CD14-positive monocyte (primary cell): ENCODE measurements around the gene C4orf36. TPM values are rescaled to one million over a fixed set of nuclear protein-coding genes. Genes with fewer than 3 reads are reported as not detected.

ENCODE experiments used
- DNase-seq, 3 donors: peaks; one replicate each; pipeline ENCODE4 v3.0.0-alpha.2; 2011 to 2022
- H2AFZ ChIP-seq: 2 replicates; pipeline ENCODE4 v1.6.0; 2012; ENCODE audit warnings: mild to moderate bottlenecking, low read depth, low read length, inconsistent platforms; ENCODE audit not compliant: insufficient read depth, poor library complexity, severe bottlenecking
- H3K27ac ChIP-seq, 2 donors: 1 replicate in 1 of 2; 2 replicates in 1 of 2; pipeline ENCODE4 v1.5.1; 2012 to 2013; ENCODE audit warnings: low read length in 2 of 2, control low read depth in 1 of 2, inconsistent platforms in 1 of 2, low read depth in 1 of 2, mild to moderate bottlenecking in 1 of 2
- H3K27me3 ChIP-seq, 2 donors: one replicate each; pipeline versions ENCODE4 v1.6.0 to v1.6.1; 2011 to 2013; ENCODE audit warnings: low read length in 2 of 2; ENCODE audit not compliant: control insufficient read depth in 2 of 2, insufficient read depth in 2 of 2
- H3K36me3 ChIP-seq, 2 donors: replicated peaks in 1 of 2; 1 replicate in 1 of 2; 2 replicates in 1 of 2; pipeline versions ENCODE4 v1.5.1 to v1.6.1; 2012 to 2013; ENCODE audit warnings: low read length in 2 of 2, control low read depth in 1 of 2, inconsistent platforms in 1 of 2, mild to moderate bottlenecking in 1 of 2; ENCODE audit not compliant: insufficient read depth in 2 of 2, control insufficient read depth in 1 of 2
- H3K4me1 ChIP-seq, 2 donors: 1 replicate in 1 of 2; 2 replicates in 1 of 2; pipeline versions ENCODE4 v1.5.1 to v1.6.1; 2012 to 2013; ENCODE audit warnings: low read length in 2 of 2, control low read depth in 1 of 2, inconsistent platforms in 1 of 2, mild to moderate bottlenecking in 1 of 2, moderate library complexity in 1 of 2; ENCODE audit not compliant: insufficient read depth in 2 of 2, control insufficient read depth in 1 of 2
- H3K4me2 ChIP-seq: replicated peaks from 2 replicates; pipeline ENCODE3; 2012; ENCODE audit warnings: low read length, moderate library complexity, mild to moderate bottlenecking; ENCODE audit not compliant: poor library complexity, severe bottlenecking; ENCODE audit errors: extremely low read depth
- H3K4me3 ChIP-seq, 3 experiments: fragments of 200-600 bp in 1 of 3; sonication (generic) in 1 of 3; replicated peaks in 1 of 3; 1 replicate in 2 of 3; 2 replicates in 1 of 3; pipeline ENCODE4 v1.5.1; 2011 to 2013; ENCODE audit warnings: low read length in 3 of 3, mild to moderate bottlenecking in 3 of 3, control low read depth in 2 of 3, low read depth in 2 of 3, inconsistent platforms in 1 of 3, moderate library complexity in 1 of 3
- H3K79me2 ChIP-seq: 2 replicates; pipeline ENCODE4 v1.6.0; 2012; ENCODE audit warnings: mild to moderate bottlenecking, control low read depth, inconsistent platforms, low read length, moderate library complexity; ENCODE audit not compliant: insufficient read depth
- H3K9ac ChIP-seq: 2 replicates; pipeline ENCODE4 v1.6.0; 2017; ENCODE audit warnings: low read length, mild to moderate bottlenecking; ENCODE audit not compliant: insufficient read depth, poor library complexity, severe bottlenecking
- H3K9me3 ChIP-seq, 2 donors: replicated peaks in 1 of 2; 1 replicate in 1 of 2; 2 replicates in 1 of 2; pipeline versions ENCODE4 v1.5.1 to v1.6.1; 2012 to 2013; ENCODE audit warnings: low read length in 2 of 2, control low read depth in 1 of 2; ENCODE audit not compliant: control insufficient read depth in 1 of 2, insufficient read depth in 1 of 2
- H4K20me1 ChIP-seq: 2 replicates; pipeline ENCODE4 v1.6.0; 2012; ENCODE audit warnings: mild to moderate bottlenecking, low read length, control low read depth, moderate library complexity; ENCODE audit not compliant: insufficient read depth
- H3K27ac Mint-ChIP-seq, 7 donors: one replicate each; pipeline ENCODE4 v1.8.0; 2020; ENCODE audit warnings: mild to moderate bottlenecking in 7 of 7, mixed read lengths in 7 of 7, moderate library complexity in 6 of 7, inconsistent platforms in 2 of 7
- H3K27me3 Mint-ChIP-seq, 3 donors: one replicate each; pipeline ENCODE4 v1.8.0; 2021 to 2022; ENCODE audit warnings: low read depth in 3 of 3, mild to moderate bottlenecking in 3 of 3, mixed read lengths in 3 of 3, moderate library complexity in 3 of 3, inconsistent platforms in 1 of 3
- H3K36me3 Mint-ChIP-seq, 2 donors: one replicate each; pipeline ENCODE4 v1.8.0; 2020; ENCODE audit warnings: mixed read lengths in 2 of 2, inconsistent platforms in 1 of 2, mild to moderate bottlenecking in 1 of 2
- H3K4me1 Mint-ChIP-seq: one replicate; pipeline ENCODE4 v1.8.0; 2020; ENCODE audit warnings: mild to moderate bottlenecking, mixed read lengths
- H3K4me3 Mint-ChIP-seq, 2 donors: one replicate each; pipeline ENCODE4 v1.8.0; 2020; ENCODE audit warnings: mild to moderate bottlenecking in 2 of 2, mixed read lengths in 2 of 2, moderate library complexity in 1 of 2
- H3K9me3 Mint-ChIP-seq, 7 donors: one replicate each; pipeline ENCODE4 v1.8.0; 2020 to 2022; ENCODE audit warnings: mixed read lengths in 7 of 7, mild to moderate bottlenecking in 6 of 7, moderate library complexity in 6 of 7, inconsistent platforms in 2 of 7
- WGBS: methylation state at CpG from one replicate; pipeline ENCODE4 v1.1.5; 2013; ENCODE audit warnings: missing lambda C conversion rate; ENCODE audit not compliant: insufficient coverage; 5-methylcytosine and 5-hydroxymethylcytosine counted together
- intact Hi-C, 2 donors: fragments of 100-400 bp; cut with micrococcal nuclease; formaldehyde crosslinking; loops; one replicate each; pipeline versions ENCODE4 v1.15.0 to v1.15.1; 2023
- polyA plus RNA-seq, 3 donors: library from polyadenylated mRNA; depleted of rRNA in 1 of 3; unstranded in 2 of 3; stranded (reverse) in 1 of 3; fragments of 300-500 nt in 2 of 3; fragments of >200 nt in 1 of 3; fragmentation: Illumina TruSeq in 2 of 3; gene quantifications; 1 replicate in 2 of 3; 2 replicates in 1 of 3; pipeline ENCODE4 v1.2.3, GENCODE V29; 2012 to 2021
- TF ChIP-seq, protein P1 (sequence below): fragments of 200-600 bp; IDR thresholded peaks from one replicate; pipeline ENCODE4 v1.8.0; 2022; ENCODE audit warnings: antibody characterized with exemption, mild to moderate bottlenecking

Gene C4orf36
- polyA plus RNA-seq, 3 donors: 0.14 TPM; not detected in 2

DNA sequence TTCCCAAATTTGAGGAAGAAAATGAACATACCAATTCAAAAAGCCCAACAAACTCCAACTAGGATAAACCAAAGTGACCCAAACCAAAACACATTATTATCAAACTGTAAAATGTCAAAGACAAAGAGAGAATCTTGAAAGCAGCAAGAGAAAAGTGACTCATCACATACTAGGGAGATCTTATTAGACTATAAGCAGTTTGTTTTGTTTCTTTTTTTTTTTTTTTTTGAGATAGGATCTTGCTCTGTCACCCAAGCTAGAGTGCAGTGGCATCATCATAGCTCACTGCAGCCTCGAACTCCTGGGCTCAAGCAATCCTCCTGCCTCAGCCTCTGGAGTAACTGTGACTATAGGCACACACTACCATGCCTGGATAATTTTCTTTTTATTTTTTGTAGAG is 12.6 kb downstream of the C4orf36 start:
- intact Hi-C loops: no loop called here
- no peaks in the 10 kb centered on the region for H4K20me1 ChIP-seq
- no peak overlapping the region for H3K27ac Mint-ChIP-seq

DNA sequence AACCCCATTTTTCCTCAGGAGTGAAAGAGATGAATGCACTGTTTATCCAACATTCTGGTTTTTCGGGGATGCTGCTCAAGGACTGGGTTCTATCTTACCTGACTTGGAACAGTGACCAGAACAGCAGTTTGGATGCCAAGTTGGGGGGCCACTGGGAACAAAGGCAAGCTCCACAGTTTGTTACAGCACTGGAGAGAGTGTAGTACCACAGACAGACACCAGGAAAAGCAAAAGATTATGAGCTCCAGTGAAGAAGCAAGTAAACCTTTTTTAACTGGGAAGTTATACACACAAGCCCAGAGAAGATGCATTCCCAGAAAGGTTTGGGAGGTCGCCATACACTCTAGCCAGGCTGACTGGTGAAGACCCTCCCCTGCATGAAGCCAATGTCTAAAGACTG is 13.6 kb downstream of the C4orf36 start:
- no peak overlapping the region for H3K4me3 Mint-ChIP-seq
- no peak overlapping the region for H3K27ac Mint-ChIP-seq
- H3K36me3 Mint-ChIP-seq: no peaks in the 10 kb centered on the region
- Histone ChIP-seq H3K79me2 (no peaks in the 10 kb centered on the region), H3K9ac (no peak overlapping the region), H3K36me3 (no peaks in the 10 kb centered on the region), H3K9me3 (peaks cover 8 to 12% of the 10 kb centered on the region in 2 donors), H3K4me3 (no peak overlapping the region), H3K4me2 (no peak overlapping the region), H4K20me1 (no peaks in the 10 kb centered on the region), H3K4me1 (no peaks in the 10 kb centered on the region), H3K27me3 (no peaks in the 10 kb centered on the region), H2AFZ (no peak overlapping the region), H3K27ac (no peak overlapping the region)
- WGBS: 100% methylated on average over 2 of the region's 2 CpGs
- intact Hi-C loops: no loop called here
- DNase-seq: no peak
- H3K9me3 Mint-ChIP-seq: peaks cover 11 to 25% (median 20%) of the 10 kb centered on the region in 7 donors
- TF ChIP-seq, protein P1, sequence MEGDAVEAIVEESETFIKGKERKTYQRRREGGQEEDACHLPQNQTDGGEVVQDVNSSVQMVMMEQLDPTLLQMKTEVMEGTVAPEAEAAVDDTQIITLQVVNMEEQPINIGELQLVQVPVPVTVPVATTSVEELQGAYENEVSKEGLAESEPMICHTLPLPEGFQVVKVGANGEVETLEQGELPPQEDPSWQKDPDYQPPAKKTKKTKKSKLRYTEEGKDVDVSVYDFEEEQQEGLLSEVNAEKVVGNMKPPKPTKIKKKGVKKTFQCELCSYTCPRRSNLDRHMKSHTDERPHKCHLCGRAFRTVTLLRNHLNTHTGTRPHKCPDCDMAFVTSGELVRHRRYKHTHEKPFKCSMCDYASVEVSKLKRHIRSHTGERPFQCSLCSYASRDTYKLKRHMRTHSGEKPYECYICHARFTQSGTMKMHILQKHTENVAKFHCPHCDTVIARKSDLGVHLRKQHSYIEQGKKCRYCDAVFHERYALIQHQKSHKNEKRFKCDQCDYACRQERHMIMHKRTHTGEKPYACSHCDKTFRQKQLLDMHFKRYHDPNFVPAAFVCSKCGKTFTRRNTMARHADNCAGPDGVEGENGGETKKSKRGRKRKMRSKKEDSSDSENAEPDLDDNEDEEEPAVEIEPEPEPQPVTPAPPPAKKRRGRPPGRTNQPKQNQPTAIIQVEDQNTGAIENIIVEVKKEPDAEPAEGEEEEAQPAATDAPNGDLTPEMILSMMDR: peak; percentile 16
- no peaks in the 10 kb centered on the region for H3K4me1 Mint-ChIP-seq
- peaks cover 0 to 2% (median 0%) of the 10 kb centered on the region in 3 donors for H3K27me3 Mint-ChIP-seq

More for the DNA sequence above, 12.6 kb downstream of the C4orf36 start:
- Mint-ChIP-seq H3K36me3 (no peaks in the 10 kb centered on the region), H3K27me3 (peaks cover 0 to 2% (median 0%) of the 10 kb centered on the region in 3 donors), H3K4me1 (no peaks in the 10 kb centered on the region), H3K4me3 (no peak overlapping the region), H3K9me3 (peaks cover 11 to 28% (median 21%) of the 10 kb centered on the region in 7 donors)
- Histone ChIP-seq H3K9me3 (peaks cover 8 to 12% of the 10 kb centered on the region in 2 donors), H3K27ac (no peak overlapping the region), H3K4me2 (no peak overlapping the region), H3K4me1 (no peaks in the 10 kb centered on the region), H3K27me3 (no peaks in the 10 kb centered on the region), H3K4me3 (no peak overlapping the region), H3K9ac (no peak overlapping the region), H3K79me2 (no peaks in the 10 kb centered on the region), H3K36me3 (no peaks in the 10 kb centered on the region), H2AFZ (no peak overlapping the region)
- TF ChIP-seq, protein P1: no peak
- no peak for DNase-seq
- WGBS: no CpG with 5 or more reads among the region's 1 CpG
